Thyroid gland (tissue), 4 donors: ENCODE measurements around the gene GMEB2. TPM values are rescaled to one million over a fixed set of nuclear protein-coding genes. Genes with fewer than 3 reads are reported as not detected.

Experiments used
- DNase-seq, 2 donors: peaks; one replicate each; pipeline ENCODE4 v3.0.0-alpha.2; 2019
- H3K27ac ChIP-seq, 3 donors: fragments of 200-600 bp; sonication (generic); 1 replicate in 2 of 3; 2 replicates in 1 of 3; pipeline ENCODE4 v1.5.1; 2016 to 2019; ENCODE audit warnings: mild to moderate bottlenecking in 1 of 3, moderate library complexity in 1 of 3
- H3K27me3 ChIP-seq: fragments of 200-600 bp; sonication (generic); one replicate; pipeline ENCODE4 v1.5.1; 2019
- H3K36me3 ChIP-seq, 2 donors: fragments of 200-600 bp; sonication (generic); one replicate each; pipeline ENCODE4 v1.5.1; 2016 to 2019
- H3K4me1 ChIP-seq, 2 donors: fragments of 200-600 bp; sonication (generic); one replicate each; pipeline ENCODE4 v1.5.1; 2017 to 2019
- H3K4me3 ChIP-seq, 3 donors: fragments of 200-600 bp; sonication (generic); replicated peaks in 1 of 3; 1 replicate in 2 of 3; 2 replicates in 1 of 3; pipeline ENCODE4 v1.5.1; 2016; ENCODE audit warnings: mild to moderate bottlenecking in 1 of 3
- H3K9me3 ChIP-seq: fragments of 200-600 bp; sonication (generic); one replicate; pipeline ENCODE4 v1.5.1; 2017
- CTCF ChIP-seq, 6 experiments: fragments of 200-600 bp in 3 of 6; fragments of 450-650 bp in 3 of 6; sonication (generic) in 3 of 6; IDR thresholded peaks; one replicate each; pipeline ENCODE4 v1.5.1; 2016 to 2019; ENCODE audit warnings: antibody characterized with exemption in 6 of 6, mild to moderate bottlenecking in 2 of 6, inconsistent platforms in 1 of 6, moderate library complexity in 1 of 6
- POLR2A ChIP-seq, 2 donors: fragments of 450-650 bp; IDR thresholded peaks; one replicate each; pipeline ENCODE4 v1.6.1; 2017; ENCODE audit warnings: antibody characterized with exemption in 2 of 2, mild to moderate bottlenecking in 2 of 2, moderate library complexity in 1 of 2
- WGBS, 2 donors: methylation state at CpG; one replicate each; pipeline ENCODE4 v1.1.5; 2017; 5-methylcytosine and 5-hydroxymethylcytosine counted together
- intact Hi-C: fragments of 100-400 bp; cut with DNase I; formaldehyde crosslinking; loops from one replicate; pipeline ENCODE4 v1.15.1; 2023
- total RNA-seq, 4 donors: library from RNA; depleted of rRNA; stranded (reverse); fragments of >200 nt; gene quantifications; one replicate each; pipeline ENCODE4 v1.2.3, GENCODE V29; 2016

Gene GMEB2
- total RNA-seq, 4 donors from 2014 or later, result 23.1 to 34.9 (median 29.9) TPM

GRCh38 chr20:63567136-63567385, 59.8 kb downstream of the GMEB2 start:
- Histone ChIP-seq H3K9me3 (no peaks in the 10 kb centered on the region), H3K4me3 (no peak overlapping the region), H3K4me1 (no peaks in the 10 kb centered on the region), H3K27ac (no peak overlapping the region), H3K36me3 (peaks cover 17 to 28% of the 10 kb centered on the region in 2 donors), H3K27me3 (no peaks in the 10 kb centered on the region)
- intact Hi-C loops, result no loop called here
- DNase-seq, result no peak
- WGBS, 2 donors, result 91 to 93% methylated on average over 15 to 21 of the region's 22 CpGs
- TF ChIP-seq CTCF (IDR thresholded peaks at IDR 0.05) (no peak), POLR2A (IDR thresholded peaks at IDR 0.05) (no peak)

GRCh38 chr20:63566395-63567135, 60.3 kb downstream of the GMEB2 start:
- Histone ChIP-seq H3K4me1 (no peaks in the 10 kb centered on the region), H3K4me3 (no peak overlapping the region), H3K27ac (no peak overlapping the region), H3K27me3 (no peaks in the 10 kb centered on the region), H3K9me3 (no peaks in the 10 kb centered on the region), H3K36me3 (peaks cover 22 to 33% of the 10 kb centered on the region in 2 donors)
- no peak for TF ChIP-seq CTCF (IDR thresholded peaks at IDR 0.05)
- TF ChIP-seq POLR2A (IDR thresholded peaks at IDR 0.05), result no peak
- 95 to 98% methylated on average over 12 to 34 of the region's 46 CpGs for WGBS, 2 donors
- no peak for DNase-seq
- intact Hi-C loops, result no loop called here

- DNase-seq, result no peak
- Histone ChIP-seq H3K4me3 (no peak overlapping the region), H3K36me3 (peaks cover 30 to 40% of the 10 kb centered on the region in 2 donors), H3K27ac (no peak overlapping the region), H3K27me3 (no peaks in the 10 kb centered on the region), H3K9me3 (no peaks in the 10 kb centered on the region), H3K4me1 (no peaks in the 10 kb centered on the region)
- WGBS, 2 donors, result 91% methylated on average over 9 to 39 of the region's 43 CpGs
- TF ChIP-seq POLR2A (IDR thresholded peaks at IDR 0.05) (no peak), CTCF (IDR thresholded peaks at IDR 0.05) (no peak)
- intact Hi-C loops, result no loop called here
These were observed 61.1 kb downstream of the GMEB2 start for GRCh38 chr20:63565699-63566335.

- Histone ChIP-seq H3K4me3 (no peak overlapping the region), H3K27ac (no peak overlapping the region), H3K9me3 (no peaks in the 10 kb centered on the region), H3K4me1 (no peaks in the 10 kb centered on the region), H3K27me3 (no peaks in the 10 kb centered on the region), H3K36me3 (peaks cover 36 to 45% of the 10 kb centered on the region in 2 donors)
- WGBS, 2 donors, result 94 to 95% methylated on average over 10 to 37 of the region's 61 CpGs
- no peak for DNase-seq
- TF ChIP-seq CTCF (IDR thresholded peaks at IDR 0.05) (no peak), POLR2A (IDR thresholded peaks at IDR 0.05) (no peak)
- intact Hi-C loops, result no loop called here
These were observed 61.7 kb downstream of the GMEB2 start for GRCh38 chr20:63565021-63565698.
